GM23338 (cell line): ENCODE measurements around the gene DTNBP1.

ENCODE experiments used
- CREB1 ChIP-seq: fragments of 250-450 bp; sonication (Bioruptor Pico); IDR thresholded peaks from 2 replicates; pipeline ENCODE4 v1.5.0; 2020; ENCODE audit warnings: low read depth, mild to moderate bottlenecking, moderate library complexity
- JUNB ChIP-seq: IDR thresholded peaks from one replicate; pipeline ENCODE4 v1.6.1; 2016; ENCODE audit warnings: antibody characterized with exemption; ENCODE audit not compliant: unreplicated experiment
- TF ChIP-seq, protein P1 (sequence below), 2 experiments: fragments of 200-600 bp in 1 of 2; sonication (generic) in 1 of 2; conservative IDR thresholded peaks; 2 replicates each; pipeline versions ENCODE4 v1.5.1 to v1.6.1; 2016 to 2017; ENCODE audit warnings: antibody characterized with exemption in 2 of 2, low read depth in 2 of 2, mild to moderate bottlenecking in 2 of 2, moderate library complexity in 1 of 2

DNA sequence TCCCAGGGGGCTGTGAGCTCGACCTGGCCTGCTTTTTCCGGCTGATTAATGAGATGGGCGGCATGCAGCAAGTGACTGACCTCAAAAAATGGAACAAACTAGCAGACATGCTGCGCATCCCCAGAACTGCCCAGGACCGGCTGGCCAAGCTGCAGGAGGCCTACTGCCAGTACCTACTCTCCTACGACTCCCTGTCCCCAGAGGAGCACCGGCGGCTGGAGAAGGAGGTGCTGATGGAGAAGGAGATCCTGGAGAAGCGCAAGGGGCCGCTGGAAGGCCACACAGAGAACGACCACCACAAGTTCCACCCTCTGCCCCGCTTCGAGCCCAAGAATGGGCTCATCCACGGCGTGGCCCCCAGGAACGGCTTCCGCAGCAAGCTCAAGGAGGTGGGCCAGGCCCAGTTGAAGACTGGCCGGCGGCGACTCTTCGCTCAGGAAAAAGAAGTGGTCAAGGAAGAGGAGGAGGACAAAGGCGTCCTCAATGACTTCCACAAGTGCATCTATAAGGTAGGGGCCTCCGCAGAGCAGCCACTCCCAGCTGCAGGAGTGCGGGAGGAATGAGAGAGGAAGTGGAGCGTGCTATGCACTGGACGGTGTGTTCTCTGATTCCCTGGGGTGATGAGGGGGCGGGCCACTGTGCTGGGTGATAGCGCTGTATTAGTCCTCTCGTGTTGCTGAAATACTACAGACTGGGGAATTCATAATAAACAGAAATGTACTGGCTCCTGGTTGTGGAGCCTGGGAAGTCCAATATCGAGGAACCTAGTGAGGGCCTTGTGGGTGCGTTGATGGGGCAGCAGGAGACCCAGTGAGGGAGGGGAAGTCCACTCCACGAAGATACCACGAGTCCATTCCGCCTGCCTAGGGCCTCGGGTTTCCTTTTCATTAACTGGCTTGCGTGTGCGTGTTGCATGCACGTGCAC, 161.7 kb downstream of the DTNBP1 start:
- TF ChIP-seq, protein P1, sequence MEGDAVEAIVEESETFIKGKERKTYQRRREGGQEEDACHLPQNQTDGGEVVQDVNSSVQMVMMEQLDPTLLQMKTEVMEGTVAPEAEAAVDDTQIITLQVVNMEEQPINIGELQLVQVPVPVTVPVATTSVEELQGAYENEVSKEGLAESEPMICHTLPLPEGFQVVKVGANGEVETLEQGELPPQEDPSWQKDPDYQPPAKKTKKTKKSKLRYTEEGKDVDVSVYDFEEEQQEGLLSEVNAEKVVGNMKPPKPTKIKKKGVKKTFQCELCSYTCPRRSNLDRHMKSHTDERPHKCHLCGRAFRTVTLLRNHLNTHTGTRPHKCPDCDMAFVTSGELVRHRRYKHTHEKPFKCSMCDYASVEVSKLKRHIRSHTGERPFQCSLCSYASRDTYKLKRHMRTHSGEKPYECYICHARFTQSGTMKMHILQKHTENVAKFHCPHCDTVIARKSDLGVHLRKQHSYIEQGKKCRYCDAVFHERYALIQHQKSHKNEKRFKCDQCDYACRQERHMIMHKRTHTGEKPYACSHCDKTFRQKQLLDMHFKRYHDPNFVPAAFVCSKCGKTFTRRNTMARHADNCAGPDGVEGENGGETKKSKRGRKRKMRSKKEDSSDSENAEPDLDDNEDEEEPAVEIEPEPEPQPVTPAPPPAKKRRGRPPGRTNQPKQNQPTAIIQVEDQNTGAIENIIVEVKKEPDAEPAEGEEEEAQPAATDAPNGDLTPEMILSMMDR (conservative IDR thresholded peaks at IDR 0.05; ENCODE audit: low read depth in 2 of 2): no peak
- no peak for TF ChIP-seq JUNB
- no peak for TF ChIP-seq CREB1 (CRISPR knock-in tag)
